ENCODE data around the gene SHC2.
"Not testable (repeated sequence)": the region's sequence is repeated elsewhere in the genome, so short reads cannot be mapped to it uniquely, and the experiment has no call there.

Gene SHC2

GRCh38 chr19:391726-392374 lies 69.0 kb downstream of the SHC2 start:
- Histone ChIP-seq H3K36me3 (ENCODE audit: control insufficient read depth in 2 of 2, insufficient read depth in 2 of 2, low read length in 2 of 2) (no peaks in the 10 kb centered on the region), H3K9ac (ENCODE audit: low read length in 2 of 2) (no peak overlapping the region), H3K27ac (ENCODE audit: low read length) (no peak overlapping the region), H3K27me3 (ENCODE audit: control insufficient read depth in 1 of 2, insufficient read depth in 2 of 2, low read length in 2 of 2) (peaks cover 7 to 9% of the 10 kb centered on the region in 2 donors), H3K9me3 (ENCODE audit: control insufficient read depth in 2 of 2, low read length in 2 of 2) (no peaks in the 10 kb centered on the region), H3K4me1 (ENCODE audit: control insufficient read depth, insufficient read depth, low read length) (no peaks in the 10 kb centered on the region), H3K4me3 (ENCODE audit: low read length in 2 of 2) (no peak overlapping the region)

GRCh38 chr19:391207-391557 lies 69.7 kb downstream of the SHC2 start:
- Histone ChIP-seq H3K4me3 (ENCODE audit: low read length in 2 of 2) (no peak overlapping the region), H3K27me3 (ENCODE audit: control insufficient read depth in 1 of 2, insufficient read depth in 2 of 2, low read length in 2 of 2) (peaks cover 7 to 9% of the 10 kb centered on the region in 2 donors), H3K9me3 (ENCODE audit: control insufficient read depth in 2 of 2, low read length in 2 of 2) (no peaks in the 10 kb centered on the region), H3K4me1 (ENCODE audit: control insufficient read depth, insufficient read depth, low read length) (no peaks in the 10 kb centered on the region), H3K9ac (ENCODE audit: low read length in 2 of 2) (no peak overlapping the region), H3K27ac (ENCODE audit: low read length) (no peak overlapping the region), H3K36me3 (ENCODE audit: control insufficient read depth in 2 of 2, insufficient read depth in 2 of 2, low read length in 2 of 2) (no peaks in the 10 kb centered on the region)

GRCh38 chr19:390386-391206 lies 70.2 kb downstream of the SHC2 start:
- H3K9me3 ChIP-seq (ENCODE audit: control insufficient read depth in 2 of 2, low read length in 2 of 2): no peaks in the 10 kb centered on the region
- H3K27me3 ChIP-seq (ENCODE audit: control insufficient read depth in 1 of 2, insufficient read depth in 2 of 2, low read length in 2 of 2): peaks cover 7 to 9% of the 10 kb centered on the region in 2 donors
- H3K4me3 ChIP-seq (ENCODE audit: low read length in 2 of 2): no peak overlapping the region
- H3K4me1 ChIP-seq (ENCODE audit: control insufficient read depth, insufficient read depth, low read length): no peaks in the 10 kb centered on the region
- H3K36me3 ChIP-seq (ENCODE audit: control insufficient read depth in 2 of 2, insufficient read depth in 2 of 2, low read length in 2 of 2): no peaks in the 10 kb centered on the region
- no peak overlapping the region for H3K27ac ChIP-seq (ENCODE audit: low read length)
- H3K9ac ChIP-seq (ENCODE audit: low read length in 2 of 2): no peak overlapping the region

- H3K4me1 ChIP-seq (ENCODE audit: control insufficient read depth, insufficient read depth, low read length): no peaks in the 10 kb centered on the region
- H3K27ac ChIP-seq (ENCODE audit: low read length): no peak overlapping the region
- H3K9me3 ChIP-seq (ENCODE audit: control insufficient read depth in 2 of 2, low read length in 2 of 2): no peaks in the 10 kb centered on the region
- no peak overlapping the region for H3K9ac ChIP-seq (ENCODE audit: low read length in 2 of 2)
- H3K27me3 ChIP-seq (ENCODE audit: control insufficient read depth in 1 of 2, insufficient read depth in 2 of 2, low read length in 2 of 2): peaks cover 7 to 9% of the 10 kb centered on the region in 2 donors
- H3K36me3 ChIP-seq (ENCODE audit: control insufficient read depth in 2 of 2, insufficient read depth in 2 of 2, low read length in 2 of 2): no peaks in the 10 kb centered on the region
- H3K4me3 ChIP-seq (ENCODE audit: low read length in 2 of 2): no peak overlapping the region
Observed at GRCh38 chr19:389935-390289, 70.9 kb downstream of the SHC2 start.

- H3K27ac ChIP-seq (ENCODE audit: low read length): no peak overlapping the region
- no peaks in the 10 kb centered on the region for H3K4me1 ChIP-seq (ENCODE audit: control insufficient read depth, insufficient read depth, low read length)
- H3K36me3 ChIP-seq (ENCODE audit: control insufficient read depth in 2 of 2, insufficient read depth in 2 of 2, low read length in 2 of 2): no peaks in the 10 kb centered on the region
- H3K9me3 ChIP-seq (ENCODE audit: control insufficient read depth in 2 of 2, low read length in 2 of 2): no peaks in the 10 kb centered on the region
- H3K4me3 ChIP-seq (ENCODE audit: low read length in 2 of 2): no peak overlapping the region
- no peak overlapping the region for H3K9ac ChIP-seq (ENCODE audit: low read length in 2 of 2)
- peaks cover 7 to 9% of the 10 kb centered on the region in 2 donors for H3K27me3 ChIP-seq (ENCODE audit: control insufficient read depth in 1 of 2, insufficient read depth in 2 of 2, low read length in 2 of 2)
Observed at GRCh38 chr19:389255-389934, 71.4 kb downstream of the SHC2 start.

GRCh38 chr19:388691-389090 lies 72.1 kb downstream of the SHC2 start:
- no peak overlapping the region for H3K4me3 ChIP-seq (ENCODE audit: low read length in 2 of 2)
- H3K27ac ChIP-seq (ENCODE audit: low read length): no peak overlapping the region
- H3K36me3 ChIP-seq (ENCODE audit: control insufficient read depth in 2 of 2, insufficient read depth in 2 of 2, low read length in 2 of 2): no peaks in the 10 kb centered on the region
- H3K9ac ChIP-seq (ENCODE audit: low read length in 2 of 2): no peak overlapping the region
- H3K4me1 ChIP-seq (ENCODE audit: control insufficient read depth, insufficient read depth, low read length): no peaks in the 10 kb centered on the region
- peaks cover 7 to 12% of the 10 kb centered on the region in 2 donors for H3K27me3 ChIP-seq (ENCODE audit: control insufficient read depth in 1 of 2, insufficient read depth in 2 of 2, low read length in 2 of 2)
- H3K9me3 ChIP-seq (ENCODE audit: control insufficient read depth in 2 of 2, low read length in 2 of 2): no peaks in the 10 kb centered on the region

GRCh38 chr19:387777-388176 lies 73.1 kb downstream of the SHC2 start:
- Histone ChIP-seq H3K9me3 (ENCODE audit: control insufficient read depth in 2 of 2, low read length in 2 of 2) (no peaks in the 10 kb centered on the region), H3K27ac (ENCODE audit: low read length) (no peak overlapping the region), H3K4me3 (ENCODE audit: low read length in 2 of 2) (no peak overlapping the region), H3K9ac (ENCODE audit: low read length in 2 of 2) (no peak overlapping the region), H3K4me1 (ENCODE audit: control insufficient read depth, insufficient read depth, low read length) (no peaks in the 10 kb centered on the region), H3K36me3 (ENCODE audit: control insufficient read depth in 2 of 2, insufficient read depth in 2 of 2, low read length in 2 of 2) (no peaks in the 10 kb centered on the region), H3K27me3 (ENCODE audit: control insufficient read depth in 1 of 2, insufficient read depth in 2 of 2, low read length in 2 of 2) (peaks cover 7 to 16% of the 10 kb centered on the region in 2 donors)

- peaks cover 9 to 16% of the 10 kb centered on the region in 2 donors for H3K27me3 ChIP-seq (ENCODE audit: control insufficient read depth in 1 of 2, insufficient read depth in 2 of 2, low read length in 2 of 2)
- H3K27ac ChIP-seq (ENCODE audit: low read length); H3K4me3 ChIP-seq (ENCODE audit: low read length in 2 of 2); H3K9ac ChIP-seq (ENCODE audit: low read length in 2 of 2); H3K4me1 ChIP-seq (ENCODE audit: control insufficient read depth, insufficient read depth, low read length); H3K36me3 ChIP-seq (ENCODE audit: control insufficient read depth in 2 of 2, insufficient read depth in 2 of 2, low read length in 2 of 2); H3K9me3 ChIP-seq (ENCODE audit: control insufficient read depth in 2 of 2, low read length in 2 of 2): not testable (repeated sequence)
Observed at GRCh38 chr19:386632-387301, 74.1 kb downstream of the SHC2 start.

GRCh38 chr19:386189-386588 lies 74.6 kb downstream of the SHC2 start:
- peaks cover 9 to 16% of the 10 kb centered on the region in 2 donors for H3K27me3 ChIP-seq (ENCODE audit: control insufficient read depth in 1 of 2, insufficient read depth in 2 of 2, low read length in 2 of 2)
- not testable (repeated sequence) for H3K4me1 ChIP-seq (ENCODE audit: control insufficient read depth, insufficient read depth, low read length); H3K9me3 ChIP-seq (ENCODE audit: control insufficient read depth in 2 of 2, low read length in 2 of 2); H3K27ac ChIP-seq (ENCODE audit: low read length); H3K4me3 ChIP-seq (ENCODE audit: low read length in 2 of 2); H3K9ac ChIP-seq (ENCODE audit: low read length in 2 of 2); H3K36me3 ChIP-seq (ENCODE audit: control insufficient read depth in 2 of 2, insufficient read depth in 2 of 2, low read length in 2 of 2)

GRCh38 chr19:384799-385169 lies 76.0 kb downstream of the SHC2 start:
- Histone ChIP-seq H3K36me3 (ENCODE audit: control insufficient read depth in 2 of 2, insufficient read depth in 2 of 2, low read length in 2 of 2) (no peaks in the 10 kb centered on the region), H3K4me1 (ENCODE audit: control insufficient read depth, insufficient read depth, low read length) (no peaks in the 10 kb centered on the region), H3K9me3 (ENCODE audit: control insufficient read depth in 2 of 2, low read length in 2 of 2) (no peaks in the 10 kb centered on the region), H3K27me3 (ENCODE audit: control insufficient read depth in 1 of 2, insufficient read depth in 2 of 2, low read length in 2 of 2) (peaks cover 7 to 16% of the 10 kb centered on the region in 2 donors), H3K4me3 (ENCODE audit: low read length in 2 of 2) (no peak overlapping the region), H3K27ac (ENCODE audit: low read length) (no peak overlapping the region), H3K9ac (ENCODE audit: low read length in 2 of 2) (no peak overlapping the region)

Measured in stomach smooth muscle (tissue), 2 donors.